Right atrium auricular region (tissue), 2 donors: ENCODE measurements around the gene BIRC3. TPM values are rescaled to one million over a fixed set of nuclear protein-coding genes. Genes with fewer than 3 reads are reported as not detected.

Experiments used
- DNase-seq: peaks from one replicate; pipeline ENCODE4 v3.0.0-alpha.2; 2019; ENCODE audit warnings: low spot score
- H3K27ac ChIP-seq, 2 donors: fragments of 200-600 bp; sonication (generic); 1 replicate in 1 of 2; 2 replicates in 1 of 2; pipeline ENCODE4 v1.5.1; 2016 to 2019
- H3K27me3 ChIP-seq, 2 donors: fragments of 200-600 bp; sonication (generic); one replicate each; pipeline versions ENCODE4 v1.5.1 to v1.6.0; 2017 to 2019
- H3K36me3 ChIP-seq: fragments of 200-600 bp; sonication (generic); one replicate; pipeline ENCODE4 v1.5.1; 2016
- H3K4me1 ChIP-seq, 2 donors: fragments of 200-600 bp; sonication (generic); one replicate each; pipeline versions ENCODE4 v1.5.1 to v1.6.0; 2017 to 2019
- H3K4me3 ChIP-seq, 2 donors: fragments of 200-600 bp; sonication (generic); 1 replicate in 1 of 2; 2 replicates in 1 of 2; pipeline ENCODE4 v1.5.1; 2017 to 2019; ENCODE audit warnings: mild to moderate bottlenecking in 1 of 2, moderate library complexity in 1 of 2
- H3K9me3 ChIP-seq, 2 donors: fragments of 200-600 bp; sonication (generic); one replicate each; pipeline ENCODE4 v1.5.1; 2019
- total RNA-seq, 2 donors: library from RNA; depleted of rRNA; stranded (reverse); fragments of >200 nt; gene quantifications; one replicate each; pipeline ENCODE4 v1.1.0, GENCODE V29; 2016
- TF ChIP-seq, protein P1 (sequence below), 2 donors: fragments of 200-600 bp; sonication (generic); IDR thresholded peaks; one replicate each; pipeline ENCODE4 v1.5.1; 2019; ENCODE audit warnings: antibody characterized with exemption in 2 of 2

Gene BIRC3
- 1 to 10 TPM; 3.6 to 9.1 TPM for total RNA-seq

DNA sequence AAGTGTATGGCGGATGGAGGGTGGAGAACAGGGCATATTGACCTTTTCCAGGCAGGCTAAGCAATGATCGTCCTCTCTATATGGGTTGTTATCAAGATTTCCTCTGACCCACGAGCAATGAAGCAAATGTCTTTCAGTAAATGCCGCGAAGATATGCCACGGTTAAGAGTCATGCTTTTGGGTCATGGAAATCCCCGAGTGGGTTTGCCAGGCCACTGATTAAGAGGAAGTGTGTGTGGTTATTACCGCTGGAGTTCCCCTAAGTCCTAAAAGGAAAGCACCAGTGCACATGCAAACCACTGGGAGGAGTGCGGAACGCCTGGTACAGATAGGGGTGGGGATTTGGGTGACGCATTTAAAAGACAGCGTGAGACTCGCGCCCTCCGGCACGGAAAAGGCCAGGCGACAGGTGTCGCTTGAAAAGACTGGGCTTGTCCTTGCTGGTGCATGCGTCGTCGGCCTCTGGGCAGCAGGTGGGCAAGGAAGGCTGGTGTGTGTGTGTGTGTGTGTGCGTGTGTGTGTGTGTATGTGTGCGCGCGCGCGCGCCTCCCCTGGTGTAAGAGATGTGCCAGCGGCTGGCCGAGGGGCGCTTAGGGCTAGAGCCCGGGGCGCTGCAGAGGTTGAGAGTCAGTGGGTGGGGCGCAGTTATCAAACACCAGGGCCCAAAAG, at the start of gene BIRC3:
BIRC3 (plus strand) TSS at position 386 of the 669 bp plus-strand sequence. CDS start 7,026 bp downstream, outside the sequence.
- H3K4me1 ChIP-seq = peaks cover 0 to 33% of the 10 kb centered on the region in 2 donors
- H3K27me3 ChIP-seq = no peaks in the 10 kb centered on the region
- peak within 1 kb of the TSS; percentile 75 to 81 for H3K27ac ChIP-seq
- TF ChIP-seq, protein P1, sequence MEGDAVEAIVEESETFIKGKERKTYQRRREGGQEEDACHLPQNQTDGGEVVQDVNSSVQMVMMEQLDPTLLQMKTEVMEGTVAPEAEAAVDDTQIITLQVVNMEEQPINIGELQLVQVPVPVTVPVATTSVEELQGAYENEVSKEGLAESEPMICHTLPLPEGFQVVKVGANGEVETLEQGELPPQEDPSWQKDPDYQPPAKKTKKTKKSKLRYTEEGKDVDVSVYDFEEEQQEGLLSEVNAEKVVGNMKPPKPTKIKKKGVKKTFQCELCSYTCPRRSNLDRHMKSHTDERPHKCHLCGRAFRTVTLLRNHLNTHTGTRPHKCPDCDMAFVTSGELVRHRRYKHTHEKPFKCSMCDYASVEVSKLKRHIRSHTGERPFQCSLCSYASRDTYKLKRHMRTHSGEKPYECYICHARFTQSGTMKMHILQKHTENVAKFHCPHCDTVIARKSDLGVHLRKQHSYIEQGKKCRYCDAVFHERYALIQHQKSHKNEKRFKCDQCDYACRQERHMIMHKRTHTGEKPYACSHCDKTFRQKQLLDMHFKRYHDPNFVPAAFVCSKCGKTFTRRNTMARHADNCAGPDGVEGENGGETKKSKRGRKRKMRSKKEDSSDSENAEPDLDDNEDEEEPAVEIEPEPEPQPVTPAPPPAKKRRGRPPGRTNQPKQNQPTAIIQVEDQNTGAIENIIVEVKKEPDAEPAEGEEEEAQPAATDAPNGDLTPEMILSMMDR (IDR thresholded peaks at IDR 0.05) = peak in 1 of 2 donors; percentile 47
- no peaks in the 10 kb centered on the region for H3K9me3 ChIP-seq
- peak within 1 kb of the TSS; percentile 51 to 58 for H3K4me3 ChIP-seq
- DNase-seq = peak; percentile 92
- no peaks in the 10 kb centered on the region for H3K36me3 ChIP-seq

DNA sequence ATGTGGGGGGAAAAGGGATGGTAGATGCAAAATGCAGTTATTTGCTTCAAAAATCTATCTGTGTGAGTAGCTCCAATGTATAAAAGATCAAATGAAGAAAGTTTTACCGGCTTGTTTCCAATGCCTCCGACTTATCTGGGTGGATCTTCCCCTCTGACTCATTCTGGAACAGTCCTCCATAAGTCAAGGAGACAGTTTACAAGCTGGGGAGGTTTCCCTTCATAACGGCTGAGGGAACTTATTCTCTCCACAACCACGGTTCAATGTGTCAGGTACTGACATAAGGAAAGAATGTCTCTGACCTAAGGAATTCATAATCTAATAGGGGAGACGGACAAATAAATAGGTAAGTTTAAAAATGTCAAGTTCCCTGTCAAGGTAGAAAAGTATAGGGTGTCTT, 49.7 kb upstream of the BIRC3 start:
- Histone ChIP-seq H3K4me3 (no peak overlapping the region), H3K9me3 (no peaks in the 10 kb centered on the region), H3K36me3 (no peaks in the 10 kb centered on the region), H3K4me1 (peaks cover 0 to 11% of the 10 kb centered on the region in 2 donors), H3K27ac (no peak overlapping the region), H3K27me3 (no peaks in the 10 kb centered on the region)
- TF ChIP-seq, protein P1 (IDR thresholded peaks at IDR 0.05) = no peak
- no peak for DNase-seq

- peak; percentile 65 for DNase-seq
- Histone ChIP-seq H3K36me3 (no peaks in the 10 kb centered on the region), H3K9me3 (no peaks in the 10 kb centered on the region), H3K4me3 (peak overlapping the region; percentile 30 to 54), H3K27me3 (no peaks in the 10 kb centered on the region), H3K4me1 (peaks cover 0 to 11% of the 10 kb centered on the region in 2 donors), H3K27ac (peak overlapping the region; percentile 49 to 59)
- TF ChIP-seq, protein P1 (IDR thresholded peaks at IDR 0.05) = peak; percentile 53 to 84
Observed at GRCh38 chr11:102268083-102268984, 49.0 kb upstream of the BIRC3 start.

GRCh38 chr11:102268985-102269470, 48.3 kb upstream of the BIRC3 start:
- DNase-seq = no peak
- peak overlapping the region; percentile 30 to 54 for H3K4me3 ChIP-seq
- peaks cover 0 to 11% of the 10 kb centered on the region in 2 donors for H3K4me1 ChIP-seq
- no peak overlapping the region for H3K27ac ChIP-seq
- H3K27me3 ChIP-seq = no peaks in the 10 kb centered on the region
- H3K9me3 ChIP-seq = no peaks in the 10 kb centered on the region
- H3K36me3 ChIP-seq = no peaks in the 10 kb centered on the region
- TF ChIP-seq, protein P1 (IDR thresholded peaks at IDR 0.05) = peak in 1 of 2 donors; percentile 11

GRCh38 chr11:102269927-102270326, 47.4 kb upstream of the BIRC3 start:
- H3K27me3 ChIP-seq = no peaks in the 10 kb centered on the region
- H3K27ac ChIP-seq = no peak overlapping the region
- TF ChIP-seq, protein P1 (IDR thresholded peaks at IDR 0.05) = no peak
- H3K4me3 ChIP-seq = no peak overlapping the region
- DNase-seq = no peak
- peaks cover 0 to 11% of the 10 kb centered on the region in 2 donors for H3K4me1 ChIP-seq
- H3K36me3 ChIP-seq = no peaks in the 10 kb centered on the region
- H3K9me3 ChIP-seq = no peaks in the 10 kb centered on the region
